ENCODE measurements around the gene CDC26. TPM values are rescaled to one million over a fixed set of nuclear protein-coding genes. Genes with fewer than 3 reads are reported as not detected.

The CDC26 gene
- total RNA-seq, 1 experiment from 2014 or later: 36.9 TPM

DNA sequence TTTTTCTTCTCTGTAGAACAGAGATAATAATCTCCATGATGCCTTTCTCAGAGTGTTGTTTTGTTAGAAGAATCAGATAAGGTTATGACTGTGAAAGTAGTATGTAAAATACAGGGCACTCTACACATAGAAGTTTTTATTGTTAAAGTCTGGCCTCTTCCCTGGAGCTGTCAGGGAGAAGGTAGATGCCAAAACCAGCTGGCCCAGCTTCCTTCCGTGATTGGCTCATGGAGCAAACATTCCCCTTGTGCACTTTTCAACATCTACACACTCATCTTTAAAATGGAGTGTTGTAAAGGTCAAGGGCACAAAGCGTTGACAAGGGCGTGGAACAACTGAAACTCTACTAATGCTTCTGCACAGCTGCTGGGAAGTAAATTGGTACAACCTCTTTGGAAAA lies 35.2 kb upstream of the CDC26 start (continued):
- TF ChIP-seq ZNF281 (CRISPR knock-in tag; IDR thresholded peaks at IDR 0.05) (no peak), TEAD1 (CRISPR knock-in tag; IDR thresholded peaks at IDR 0.05) (no peak), PRRX2 (CRISPR knock-in tag; IDR thresholded peaks at IDR 0.05) (no peak), SMAD3 (CRISPR knock-in tag; IDR thresholded peaks at IDR 0.05; ENCODE audit: borderline replicate concordance) (no peak), NFATC4 (CRISPR knock-in tag; IDR thresholded peaks at IDR 0.05) (no peak), OVOL2 (CRISPR knock-in tag; IDR thresholded peaks at IDR 0.05; ENCODE audit: borderline replicate concordance) (no peak), CREM (CRISPR knock-in tag; IDR thresholded peaks at IDR 0.05) (no peak), CTCF (IDR thresholded peaks at IDR 0.05) (no peak), ZBTB21 (CRISPR knock-in tag; IDR thresholded peaks at IDR 0.05; ENCODE audit: borderline replicate concordance) (no peak), NR1H2 (CRISPR knock-in tag; IDR thresholded peaks at IDR 0.05) (no peak), ZNF416 (CRISPR knock-in tag; IDR thresholded peaks at IDR 0.05) (no peak), FOXP4 (CRISPR knock-in tag; IDR thresholded peaks at IDR 0.05) (no peak), USF2 (CRISPR knock-in tag; IDR thresholded peaks at IDR 0.05) (no peak), FOXK1 (CRISPR knock-in tag; IDR thresholded peaks at IDR 0.05) (no peak)
- TF ChIP-seq, protein P1, sequence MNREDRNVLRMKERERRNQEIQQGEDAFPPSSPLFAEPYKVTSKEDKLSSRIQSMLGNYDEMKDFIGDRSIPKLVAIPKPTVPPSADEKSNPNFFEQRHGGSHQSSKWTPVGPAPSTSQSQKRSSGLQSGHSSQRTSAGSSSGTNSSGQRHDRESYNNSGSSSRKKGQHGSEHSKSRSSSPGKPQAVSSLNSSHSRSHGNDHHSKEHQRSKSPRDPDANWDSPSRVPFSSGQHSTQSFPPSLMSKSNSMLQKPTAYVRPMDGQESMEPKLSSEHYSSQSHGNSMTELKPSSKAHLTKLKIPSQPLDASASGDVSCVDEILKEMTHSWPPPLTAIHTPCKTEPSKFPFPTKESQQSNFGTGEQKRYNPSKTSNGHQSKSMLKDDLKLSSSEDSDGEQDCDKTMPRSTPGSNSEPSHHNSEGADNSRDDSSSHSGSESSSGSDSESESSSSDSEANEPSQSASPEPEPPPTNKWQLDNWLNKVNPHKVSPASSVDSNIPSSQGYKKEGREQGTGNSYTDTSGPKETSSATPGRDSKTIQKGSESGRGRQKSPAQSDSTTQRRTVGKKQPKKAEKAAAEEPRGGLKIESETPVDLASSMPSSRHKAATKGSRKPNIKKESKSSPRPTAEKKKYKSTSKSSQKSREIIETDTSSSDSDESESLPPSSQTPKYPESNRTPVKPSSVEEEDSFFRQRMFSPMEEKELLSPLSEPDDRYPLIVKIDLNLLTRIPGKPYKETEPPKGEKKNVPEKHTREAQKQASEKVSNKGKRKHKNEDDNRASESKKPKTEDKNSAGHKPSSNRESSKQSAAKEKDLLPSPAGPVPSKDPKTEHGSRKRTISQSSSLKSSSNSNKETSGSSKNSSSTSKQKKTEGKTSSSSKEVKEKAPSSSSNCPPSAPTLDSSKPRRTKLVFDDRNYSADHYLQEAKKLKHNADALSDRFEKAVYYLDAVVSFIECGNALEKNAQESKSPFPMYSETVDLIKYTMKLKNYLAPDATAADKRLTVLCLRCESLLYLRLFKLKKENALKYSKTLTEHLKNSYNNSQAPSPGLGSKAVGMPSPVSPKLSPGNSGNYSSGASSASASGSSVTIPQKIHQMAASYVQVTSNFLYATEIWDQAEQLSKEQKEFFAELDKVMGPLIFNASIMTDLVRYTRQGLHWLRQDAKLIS (CRISPR knock-in tag; IDR thresholded peaks at IDR 0.05; ENCODE audit: borderline replicate concordance): no peak
- TF ChIP-seq, protein P2, sequence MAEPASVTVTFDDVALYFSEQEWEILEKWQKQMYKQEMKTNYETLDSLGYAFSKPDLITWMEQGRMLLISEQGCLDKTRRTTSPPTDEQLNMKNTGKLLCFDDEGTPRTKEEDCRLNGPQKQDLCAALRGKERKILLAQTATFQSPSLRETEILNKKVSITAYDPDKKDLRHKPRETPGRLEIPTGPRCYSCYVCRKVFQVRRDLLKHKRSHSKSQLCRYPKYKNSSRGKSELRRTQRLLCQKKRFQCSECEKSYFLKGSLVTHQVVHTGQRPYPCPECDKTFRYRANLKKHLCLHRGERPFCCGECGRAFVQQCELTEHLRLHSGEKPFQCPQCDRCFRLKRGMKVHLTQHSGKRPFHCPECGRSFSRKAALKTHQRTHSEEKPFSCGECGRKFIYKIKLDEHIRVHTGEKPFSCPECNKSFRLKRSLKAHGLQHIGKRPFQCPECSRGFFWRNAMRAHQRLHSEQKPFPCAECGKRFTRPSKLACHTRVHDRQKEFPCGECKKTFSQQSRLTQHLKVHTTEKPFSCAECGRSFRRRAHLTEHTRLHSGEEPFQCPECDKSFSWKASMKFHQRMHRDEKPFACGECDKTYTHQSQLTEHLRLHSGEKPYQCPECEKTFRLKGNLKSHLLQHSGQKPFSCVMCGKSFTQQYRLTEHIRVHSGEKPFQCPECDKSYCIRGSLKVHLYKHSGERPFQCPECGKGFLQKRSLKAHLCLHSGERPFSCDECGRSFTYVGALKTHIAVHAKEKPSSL (CRISPR knock-in tag; conservative IDR thresholded peaks at IDR 0.05): no peak
